Measurements from ENCODE around the gene C14orf93. TPM values are rescaled to one million over a fixed set of nuclear protein-coding genes. Genes with fewer than 3 reads are reported as not detected.

C14orf93 gene
- polyA plus RNA-seq, 2 of the 4 experiments (the other 2 are of a cell fraction): 6.8 to 9.7 TPM

GRCh38 chr14:22987291-22987690, 22.7 kb downstream of the C14orf93 start:
- TF ChIP-seq ATOH8 (CRISPR knock-in tag; IDR thresholded peaks at IDR 0.05; ENCODE audit: low read depth): no peak
- TF ChIP-seq, protein P1, sequence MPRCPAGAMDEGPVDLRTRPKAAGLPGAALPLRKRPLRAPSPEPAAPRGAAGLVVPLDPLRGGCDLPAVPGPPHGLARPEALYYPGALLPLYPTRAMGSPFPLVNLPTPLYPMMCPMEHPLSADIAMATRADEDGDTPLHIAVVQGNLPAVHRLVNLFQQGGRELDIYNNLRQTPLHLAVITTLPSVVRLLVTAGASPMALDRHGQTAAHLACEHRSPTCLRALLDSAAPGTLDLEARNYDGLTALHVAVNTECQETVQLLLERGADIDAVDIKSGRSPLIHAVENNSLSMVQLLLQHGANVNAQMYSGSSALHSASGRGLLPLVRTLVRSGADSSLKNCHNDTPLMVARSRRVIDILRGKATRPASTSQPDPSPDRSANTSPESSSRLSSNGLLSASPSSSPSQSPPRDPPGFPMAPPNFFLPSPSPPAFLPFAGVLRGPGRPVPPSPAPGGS (IDR thresholded peaks at IDR 0.05): no peak
- TF ChIP-seq ZC3H11A (IDR thresholded peaks at IDR 0.05): no peak
- no peak for TF ChIP-seq ZSCAN20 (CRISPR knock-in tag; IDR thresholded peaks at IDR 0.05)
- TF ChIP-seq MAZ (IDR thresholded peaks at IDR 0.05; ENCODE audit: borderline replicate concordance, low read depth, low read length): no peak
- TF ChIP-seq SREBF2 (IDR thresholded peaks at IDR 0.05): no peak
- TF ChIP-seq CBX2 (IDR thresholded peaks at IDR 0.05; ENCODE audit: borderline replicate concordance, low read depth): no peak
- no peak for TF ChIP-seq GATA3 (IDR thresholded peaks at IDR 0.05; ENCODE audit: borderline replicate concordance)
- no peak for TF ChIP-seq MYC (IDR thresholded peaks at IDR 0.05; ENCODE audit: borderline replicate concordance, low read length)
- H3K4me3 ChIP-seq: no peak overlapping the region
- WGBS (ENCODE audit: missing lambda C conversion rate): 84% methylated on average over 8 of the region's 8 CpGs
- FAIRE-seq (no peak), DNase-seq (ENCODE audit: low read depth in 1 of 2, low spot score in 1 of 2) (no peak), ATAC-seq (no peak)
- ChIA-PET CTCF (interaction anchor here (0.6 to 34.0 kb wide), 30 partner anchors 7 to 432 kb away, joined by 3 to 1206 read pairs (median 10); partner anchors contain the start of genes CDH24, HAUS4, PSMB11 and PSMB5), POLR2A (interaction anchor here (1.1 to 1.5 kb wide), 4 partner anchors 9 to 75 kb away, joined by 3 to 20 read pairs (median 7); partner anchors contain the start of genes CDH24 and HAUS4)
- peaks cover 7% of the 10 kb centered on the region; the same call in 1 of the 3 replicates for H3K4me1 ChIP-seq
- H3K4me2 ChIP-seq: no peak overlapping the region
- no peak overlapping the region for H3K27ac ChIP-seq
- H3K9me3 ChIP-seq: no peaks in the 10 kb centered on the region

DNA sequence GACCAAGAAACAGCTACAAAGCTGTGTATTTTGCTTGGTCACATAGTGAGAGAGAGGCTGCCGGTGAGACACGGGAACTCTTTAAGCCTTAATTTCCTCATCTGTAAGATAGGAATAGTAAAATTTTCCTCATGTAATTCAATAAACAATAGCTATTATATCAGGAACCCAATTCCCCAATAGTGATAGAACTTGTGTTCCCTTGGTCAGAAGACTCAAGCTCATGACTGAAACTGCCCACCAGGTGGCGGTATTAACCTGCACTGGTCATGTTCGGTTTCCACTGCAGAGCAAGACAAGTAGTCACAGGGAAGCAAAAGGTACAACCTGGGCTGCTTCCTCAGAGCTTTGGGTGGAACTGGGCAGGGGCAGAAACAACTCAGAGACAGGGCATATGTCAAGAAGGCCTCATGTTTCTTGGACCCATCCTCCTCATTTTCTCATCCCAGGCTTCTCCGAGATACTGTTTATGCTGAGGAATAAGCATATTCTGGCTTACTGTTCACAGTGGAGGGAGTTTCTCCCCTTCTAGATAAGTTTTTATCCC, 23.4 kb downstream of the C14orf93 start:
- POLR2A ChIA-PET: interaction anchor here (0.6 to 1.6 kb wide), 7 partner anchors 9 to 75 kb away, joined by 3 to 20 read pairs (median 7); partner anchors contain the start of genes CDH24, HAUS4 and PRMT5
- Histone ChIP-seq H3K27ac (no peak overlapping the region), H3K4me3 (no peak overlapping the region), H3K4me2 (no peak overlapping the region), H3K4me1 (peaks cover 7% of the 10 kb centered on the region; the same call in 1 of the 3 replicates), H3K9me3 (no peaks in the 10 kb centered on the region)
- CTCF ChIA-PET: interaction anchor here (0.6 to 34.0 kb wide), 36 partner anchors 7 to 431 kb away, joined by 3 to 1206 read pairs (median 10); partner anchors contain the start of genes ACIN1, CDH24, HAUS4 and PRMT5
- peak; percentile 78 to 88 for DNase-seq (ENCODE audit: low read depth in 1 of 2, low spot score in 1 of 2)
- no peak for FAIRE-seq
- ATAC-seq: peak; percentile 51 to 59; a peak in 4 of 6 replicates
- WGBS (ENCODE audit: missing lambda C conversion rate): 18% methylated on average over 5 of the region's 5 CpGs
- TF ChIP-seq MYC (IDR thresholded peaks at IDR 0.05; ENCODE audit: borderline replicate concordance, low read length): no peak
- TF ChIP-seq RNF2 (IDR thresholded peaks at IDR 0.05; ENCODE audit: borderline replicate concordance, low read depth): no peak
- no peak for TF ChIP-seq POLR2A (IDR thresholded peaks at IDR 0.05; ENCODE audit: low read length)
- TF ChIP-seq ELK1 (IDR thresholded peaks at IDR 0.05; ENCODE audit: low read depth, low read length): no peak
- TF ChIP-seq RCOR1 (IDR thresholded peaks at IDR 0.05; ENCODE audit: low read depth, low read length): no peak
- no peak for TF ChIP-seq EHMT2 (IDR thresholded peaks at IDR 0.05; ENCODE audit: low read depth)
- no peak for TF ChIP-seq HOXB5 (CRISPR knock-in tag; IDR thresholded peaks at IDR 0.05)
- TF ChIP-seq SMC3 (IDR thresholded peaks at IDR 0.05): peak; percentile 84
- TF ChIP-seq, protein P2, sequence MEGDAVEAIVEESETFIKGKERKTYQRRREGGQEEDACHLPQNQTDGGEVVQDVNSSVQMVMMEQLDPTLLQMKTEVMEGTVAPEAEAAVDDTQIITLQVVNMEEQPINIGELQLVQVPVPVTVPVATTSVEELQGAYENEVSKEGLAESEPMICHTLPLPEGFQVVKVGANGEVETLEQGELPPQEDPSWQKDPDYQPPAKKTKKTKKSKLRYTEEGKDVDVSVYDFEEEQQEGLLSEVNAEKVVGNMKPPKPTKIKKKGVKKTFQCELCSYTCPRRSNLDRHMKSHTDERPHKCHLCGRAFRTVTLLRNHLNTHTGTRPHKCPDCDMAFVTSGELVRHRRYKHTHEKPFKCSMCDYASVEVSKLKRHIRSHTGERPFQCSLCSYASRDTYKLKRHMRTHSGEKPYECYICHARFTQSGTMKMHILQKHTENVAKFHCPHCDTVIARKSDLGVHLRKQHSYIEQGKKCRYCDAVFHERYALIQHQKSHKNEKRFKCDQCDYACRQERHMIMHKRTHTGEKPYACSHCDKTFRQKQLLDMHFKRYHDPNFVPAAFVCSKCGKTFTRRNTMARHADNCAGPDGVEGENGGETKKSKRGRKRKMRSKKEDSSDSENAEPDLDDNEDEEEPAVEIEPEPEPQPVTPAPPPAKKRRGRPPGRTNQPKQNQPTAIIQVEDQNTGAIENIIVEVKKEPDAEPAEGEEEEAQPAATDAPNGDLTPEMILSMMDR (IDR thresholded peaks at IDR 0.05): peak; percentile 91
- TF ChIP-seq FOXS1 (CRISPR knock-in tag; IDR thresholded peaks at IDR 0.05): no peak
- no peak for TF ChIP-seq USF2 (IDR thresholded peaks at IDR 0.05)
- no peak for TF ChIP-seq HOXA7 (CRISPR knock-in tag; IDR thresholded peaks at IDR 0.05)
- no peak for TF ChIP-seq MAFK (IDR thresholded peaks at IDR 0.05; ENCODE audit: partially characterized antibody)
- TF ChIP-seq ZNF302 (CRISPR knock-in tag; IDR thresholded peaks at IDR 0.05): no peak
- no peak for TF ChIP-seq NFE2L2 (conservative IDR thresholded peaks at IDR 0.05; ENCODE audit: low read length)
- TF ChIP-seq ZC3H11A (IDR thresholded peaks at IDR 0.05): no peak
- no peak for TF ChIP-seq REST (IDR thresholded peaks at IDR 0.05)
- TF ChIP-seq ZSCAN20 (CRISPR knock-in tag; IDR thresholded peaks at IDR 0.05): no peak
- no peak for TF ChIP-seq NPAS2 (CRISPR knock-in tag; IDR thresholded peaks at IDR 0.05; ENCODE audit: borderline replicate concordance)
- TF ChIP-seq CBX2 (IDR thresholded peaks at IDR 0.05; ENCODE audit: borderline replicate concordance, low read depth): no peak

Data from A549 (cell line).